Upper lobe of left lung (tissue), 6 donors: ENCODE data around the gene ANKS1B. TPM values are rescaled to one million over a fixed set of nuclear protein-coding genes. Genes with fewer than 3 reads are reported as not detected.

Experiments used
- ATAC-seq, 2 donors: fragments of 200-7000 bp; cut with Tn5 transposase; one replicate each; pipeline ENCODE4 v1.9.1; 2022; ENCODE audit warnings: mild to moderate bottlenecking in 2 of 2, moderate library complexity in 2 of 2; ENCODE audit not compliant: low FRiP score in 2 of 2
- DNase-seq, 2 donors: peaks; one replicate each; pipeline ENCODE4 v3.0.0-alpha.2; 2019 to 2020
- H3K27ac ChIP-seq, 4 donors: fragments of 200-600 bp; sonication (generic); one replicate each; pipeline ENCODE4 v1.5.1; 2016 to 2019
- H3K27me3 ChIP-seq, 4 donors: fragments of 200-600 bp; sonication (generic); one replicate each; pipeline ENCODE4 v1.5.1; 2017 to 2019
- H3K36me3 ChIP-seq, 4 donors: fragments of 200-600 bp; sonication (generic); one replicate each; pipeline ENCODE4 v1.5.1; 2016 to 2019
- H3K4me1 ChIP-seq, 4 donors: fragments of 200-600 bp; sonication (generic); one replicate each; pipeline ENCODE4 v1.5.1; 2018 to 2019
- H3K4me3 ChIP-seq, 4 donors: fragments of 200-600 bp; sonication (generic); one replicate each; pipeline ENCODE4 v1.5.1; 2017 to 2019; ENCODE audit warnings: mild to moderate bottlenecking in 2 of 4, moderate library complexity in 1 of 4
- H3K9me3 ChIP-seq, 4 donors: fragments of 200-600 bp; sonication (generic); one replicate each; pipeline ENCODE4 v1.5.1; 2018 to 2019
- EP300 ChIP-seq, 4 donors: sonication (generic); formaldehyde crosslinking; IDR thresholded peaks; one replicate each; pipeline ENCODE4 v1.5.1; 2017; ENCODE audit warnings: antibody characterized with exemption in 4 of 4, control low read depth in 2 of 4
- POLR2A ChIP-seq, 4 donors: fragments of 450-650 bp; IDR thresholded peaks; one replicate each; pipeline ENCODE4 v1.5.1; 2016 to 2017; ENCODE audit warnings: antibody characterized with exemption in 4 of 4, mild to moderate bottlenecking in 2 of 4
- POLR2AphosphoS5 ChIP-seq, 2 donors: sonication (generic); formaldehyde crosslinking; IDR thresholded peaks; one replicate each; pipeline ENCODE4 v1.5.1; 2017; ENCODE audit warnings: antibody characterized with exemption in 2 of 2
- WGBS, 2 donors: methylation state at CpG; one replicate each; pipeline ENCODE4 v1.1.5; 2017 to 2018; 5-methylcytosine and 5-hydroxymethylcytosine counted together
- total RNA-seq, 6 donors: library from RNA; depleted of rRNA in 4 of 6; stranded (reverse); fragments of >200 nt in 4 of 6; gene quantifications; one replicate each; pipeline versions ENCODE4 v1.1.0 to v1.2.1, GENCODE V29; 2016 to 2021
- TF ChIP-seq, protein P1 (sequence below), 6 experiments: fragments of 450-650 bp in 4 of 6; fragments of 200-600 bp in 2 of 6; sonication (generic) in 2 of 6; IDR thresholded peaks; one replicate each; pipeline ENCODE4 v1.5.1; 2016 to 2019; ENCODE audit warnings: antibody characterized with exemption in 6 of 6
- donor health status: DM: no; HTN: no; CAD: no; lungs with moderate emphysema.
- donor health status: DM: no; HTN: yes; CAD: no; lungs with severe emphysema.

Gene ANKS1B
- total RNA-seq, 6 donors from 2014 or later = 5.1 to 23.7 (median 7.2) TPM

- Histone ChIP-seq H3K9me3 (no peaks in the 10 kb centered on the region), H3K4me1 (no peaks in the 10 kb centered on the region), H3K27ac (no peak overlapping the region), H3K4me3 (no peak overlapping the region), H3K27me3 (no peaks in the 10 kb centered on the region), H3K36me3 (no peaks in the 10 kb centered on the region)
- no peak for TF ChIP-seq POLR2AphosphoS5 (IDR thresholded peaks at IDR 0.05)
- TF ChIP-seq POLR2A (IDR thresholded peaks at IDR 0.05) = no peak
- no peak for TF ChIP-seq EP300 (IDR thresholded peaks at IDR 0.05)
- TF ChIP-seq, protein P1, sequence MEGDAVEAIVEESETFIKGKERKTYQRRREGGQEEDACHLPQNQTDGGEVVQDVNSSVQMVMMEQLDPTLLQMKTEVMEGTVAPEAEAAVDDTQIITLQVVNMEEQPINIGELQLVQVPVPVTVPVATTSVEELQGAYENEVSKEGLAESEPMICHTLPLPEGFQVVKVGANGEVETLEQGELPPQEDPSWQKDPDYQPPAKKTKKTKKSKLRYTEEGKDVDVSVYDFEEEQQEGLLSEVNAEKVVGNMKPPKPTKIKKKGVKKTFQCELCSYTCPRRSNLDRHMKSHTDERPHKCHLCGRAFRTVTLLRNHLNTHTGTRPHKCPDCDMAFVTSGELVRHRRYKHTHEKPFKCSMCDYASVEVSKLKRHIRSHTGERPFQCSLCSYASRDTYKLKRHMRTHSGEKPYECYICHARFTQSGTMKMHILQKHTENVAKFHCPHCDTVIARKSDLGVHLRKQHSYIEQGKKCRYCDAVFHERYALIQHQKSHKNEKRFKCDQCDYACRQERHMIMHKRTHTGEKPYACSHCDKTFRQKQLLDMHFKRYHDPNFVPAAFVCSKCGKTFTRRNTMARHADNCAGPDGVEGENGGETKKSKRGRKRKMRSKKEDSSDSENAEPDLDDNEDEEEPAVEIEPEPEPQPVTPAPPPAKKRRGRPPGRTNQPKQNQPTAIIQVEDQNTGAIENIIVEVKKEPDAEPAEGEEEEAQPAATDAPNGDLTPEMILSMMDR (IDR thresholded peaks at IDR 0.05) = no peak
- ATAC-seq (no peak), DNase-seq (no peak)
- 42 to 47% methylated on average over 3 of the region's 3 CpGs for WGBS, 2 donors
Measured at GRCh38 chr12:99352269-99352668, 632.5 kb downstream of the ANKS1B start.

- TF ChIP-seq, protein P1 (IDR thresholded peaks at IDR 0.05) = no peak
- TF ChIP-seq POLR2A (IDR thresholded peaks at IDR 0.05) = no peak
- no peak for TF ChIP-seq POLR2AphosphoS5 (IDR thresholded peaks at IDR 0.05)
- no peak for TF ChIP-seq EP300 (IDR thresholded peaks at IDR 0.05)
- no peak overlapping the region for H3K27ac ChIP-seq
- no peaks in the 10 kb centered on the region for H3K36me3 ChIP-seq
- ATAC-seq (no peak), DNase-seq (no peak)
- H3K9me3 ChIP-seq = no peaks in the 10 kb centered on the region
- H3K4me3 ChIP-seq = no peak overlapping the region
- H3K27me3 ChIP-seq = no peaks in the 10 kb centered on the region
- H3K4me1 ChIP-seq = no peaks in the 10 kb centered on the region
Measured at GRCh38 chr12:99343960-99344359, 640.8 kb downstream of the ANKS1B start.

DNA sequence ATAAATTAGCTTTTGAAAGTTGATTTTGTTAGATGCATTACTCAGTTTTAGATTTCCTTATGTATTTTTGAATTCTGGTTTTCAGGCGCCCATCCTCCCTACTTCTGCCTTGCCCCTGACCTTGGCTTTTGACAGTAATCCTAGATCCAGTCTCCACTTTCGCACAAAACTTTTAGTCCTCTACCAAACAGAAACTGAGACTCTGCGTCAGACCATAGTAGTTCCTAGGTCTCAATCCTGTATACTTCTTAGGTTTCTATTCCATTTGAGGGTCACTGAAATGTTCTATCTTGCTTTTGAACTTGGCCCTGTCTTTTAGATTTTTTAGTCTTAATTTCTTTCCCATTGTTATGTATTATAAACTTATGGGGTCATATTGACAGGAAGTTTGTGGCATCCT, 645.1 kb downstream of the ANKS1B start:
- Histone ChIP-seq H3K36me3 (no peaks in the 10 kb centered on the region), H3K9me3 (no peaks in the 10 kb centered on the region), H3K4me3 (no peak overlapping the region), H3K27me3 (no peaks in the 10 kb centered on the region), H3K4me1 (no peaks in the 10 kb centered on the region), H3K27ac (no peak overlapping the region)
- ATAC-seq (no peak), DNase-seq (no peak)
- 87 to 91% methylated on average over 3 of the region's 3 CpGs for WGBS, 2 donors
- TF ChIP-seq POLR2AphosphoS5 (IDR thresholded peaks at IDR 0.05) (no peak), EP300 (IDR thresholded peaks at IDR 0.05) (no peak), POLR2A (IDR thresholded peaks at IDR 0.05) (no peak)
- TF ChIP-seq, protein P1 (IDR thresholded peaks at IDR 0.05) = no peak

- H3K36me3 ChIP-seq = no peaks in the 10 kb centered on the region
- TF ChIP-seq POLR2AphosphoS5 (IDR thresholded peaks at IDR 0.05) (no peak), EP300 (IDR thresholded peaks at IDR 0.05) (no peak), POLR2A (IDR thresholded peaks at IDR 0.05) (no peak)
- TF ChIP-seq, protein P1 (IDR thresholded peaks at IDR 0.05) = no peak
- no peak for ATAC-seq
- no peaks in the 10 kb centered on the region for H3K9me3 ChIP-seq
- H3K27me3 ChIP-seq = no peaks in the 10 kb centered on the region
- DNase-seq = no peak
- no peaks in the 10 kb centered on the region for H3K4me1 ChIP-seq
- H3K27ac ChIP-seq = no peak overlapping the region
- WGBS, 2 donors = 42 to 58% methylated on average over 5 of the region's 5 CpGs
- H3K4me3 ChIP-seq = no peak overlapping the region
Measured at GRCh38 chr12:99334285-99335056, 650.3 kb downstream of the ANKS1B start.
